PC-3 (cell line): ENCODE data around the gene HTR1E. TPM values are rescaled to one million over a fixed set of nuclear protein-coding genes. Genes with fewer than 3 reads are reported as not detected.
"Not testable (repeated sequence)": the region's sequence is repeated elsewhere in the genome, so short reads cannot be mapped to it uniquely, and the experiment has no call there.

ENCODE experiments used
- ATAC-seq: fragments of 200-7000 bp; cut with Tn5 transposase; 2 replicates; pipeline ENCODE4 v1.9.1; 2020; ENCODE audit warnings: mild to moderate bottlenecking, moderate library complexity
- Bru-seq: library from RNA; stranded (reverse); fragments of 400-500 nt; gene quantifications from one replicate; lab custom pipeline; 2021; lab: Mats Ljungman, UMichigan
- BruChase-seq, 2 experiments: library from RNA; stranded (reverse); fragments of 400-500 nt; gene quantifications; one replicate each; lab custom pipeline; 2021; lab: Mats Ljungman, UMichigan
- BruUV-seq: library from RNA; stranded (reverse); fragments of 400-500 nt; replicated peaks from 2 replicates; lab custom pipeline; 2021; lab: Mats Ljungman, UMichigan
- CTCF ChIA-PET: fragments of 300-600 bp; sonication (Branson Sonifier 250); formaldehyde crosslinking; loops from one replicate; lab custom pipeline; 2022; ENCODE audit warnings: antibody characterized with exemption; lab: Charles Lee
- POLR2A ChIA-PET: fragments of 300-600 bp; sonication (Branson Sonifier 250); formaldehyde crosslinking; loops from one replicate; lab custom pipeline; 2022; ENCODE audit warnings: antibody characterized with exemption; ENCODE audit not compliant: unreplicated experiment; lab: Charles Lee
- DNase-seq: peaks from one replicate; pipeline ENCODE4 v3.0.0-alpha.2; 2015
- H2AFZ ChIP-seq: fragments of 300-600 bp; sonication (generic); 2 replicates; pipeline ENCODE4 v1.6.0; 2016; ENCODE audit warnings: antibody characterized with exemption, low read length
- H3F3A ChIP-seq: fragments of 300-600 bp; sonication (generic); one replicate; pipeline ENCODE4 v1.6.0; 2017; ENCODE audit warnings: antibody characterized with exemption, low read length, control low read depth, mild to moderate bottlenecking; ENCODE audit not compliant: unreplicated experiment
- H3K27ac ChIP-seq: fragments of 300-600 bp; sonication (generic); 2 replicates; pipeline ENCODE4 v1.5.1; 2016; ENCODE audit warnings: mild to moderate bottlenecking, low read length
- H3K27me3 ChIP-seq: fragments of 300-600 bp; sonication (generic); 2 replicates; pipeline ENCODE4 v1.6.1; 2016; ENCODE audit warnings: low read length, mixed read lengths
- H3K36me3 ChIP-seq: fragments of 300-600 bp; sonication (generic); 2 replicates; pipeline ENCODE4 v1.6.1; 2016; ENCODE audit warnings: low read depth, mixed run types, low read length, mixed read lengths
- H3K4me1 ChIP-seq: fragments of 300-600 bp; sonication (generic); 2 replicates; pipeline ENCODE4 v1.5.1; 2016; ENCODE audit warnings: low read length; ENCODE audit not compliant: insufficient read depth
- H3K4me2 ChIP-seq: fragments of 300-600 bp; sonication (generic); 2 replicates; pipeline ENCODE4 v1.6.0; 2016; ENCODE audit warnings: low read length
- H3K4me3 ChIP-seq: fragments of 300-600 bp; sonication (generic); 2 replicates; pipeline ENCODE4 v1.5.1; 2016; ENCODE audit warnings: mild to moderate bottlenecking, low read length, mixed read lengths
- H3K79me2 ChIP-seq: fragments of 300-600 bp; sonication (generic); 2 replicates; pipeline ENCODE4 v1.6.1; 2017; ENCODE audit warnings: low read length, mixed read lengths
- H3K9ac ChIP-seq: fragments of 300-600 bp; sonication (generic); 2 replicates; pipeline ENCODE4 v1.6.0; 2016; ENCODE audit warnings: mild to moderate bottlenecking, low read length
- H3K9me2 ChIP-seq: fragments of 300-600 bp; sonication (generic); replicated peaks from 2 replicates; pipeline ENCODE4 v1.6.1; 2016; ENCODE audit warnings: mixed run types, low read length, mixed read lengths
- H3K9me3 ChIP-seq: fragments of 300-600 bp; sonication (generic); 2 replicates; pipeline ENCODE4 v1.6.1; 2016; ENCODE audit warnings: low read length, mixed read lengths
- H4K20me1 ChIP-seq: fragments of 300-600 bp; sonication (generic); 2 replicates; pipeline ENCODE4 v1.6.1; 2016; ENCODE audit warnings: low read length, mixed read lengths
- CTCF ChIP-seq: fragments of 300-600 bp; sonication (generic); conservative IDR thresholded peaks from 2 replicates; pipeline ENCODE4 v1.5.1; 2017; ENCODE audit warnings: antibody characterized with exemption, low read depth, mild to moderate bottlenecking, low read length
- EZH2 ChIP-seq: fragments of 300-600 bp; sonication (generic); IDR thresholded peaks from one replicate; pipeline ENCODE4 v1.6.1; 2017; ENCODE audit warnings: antibody characterized with exemption, mild to moderate bottlenecking, low read length; ENCODE audit not compliant: unreplicated experiment
- EZH2phosphoT487 ChIP-seq: fragments of 300-600 bp; sonication (generic); IDR thresholded peaks from 2 replicates; pipeline ENCODE4 v1.6.1; 2018; ENCODE audit warnings: mild to moderate bottlenecking, antibody characterized with exemption, low read length, borderline replicate concordance
- intact Hi-C: fragments of 100-400 bp; cut with micrococcal nuclease; formaldehyde crosslinking; loops from 2 replicates; pipeline ENCODE4 v1.9.0; 2023
- long read RNA-seq: library from polyadenylated mRNA; unstranded; transcript quantifications from one replicate; pipeline ENCODE4 v2.0.0, GENCODE V29; 2021; ENCODE audit not compliant: unreplicated experiment
- total RNA-seq: library from RNA; depleted of rRNA; stranded (reverse); fragments of >200 nt; gene quantifications from 2 replicates; pipeline ENCODE4 v1.2.3, GENCODE V29; 2014; rRNA removed

HTR1E gene
- total RNA-seq (not detected in 2 replicates), Bru-seq, nascent RNA (percentile 2 among the genes with signal in this experiment), BruChase-seq, experiment 1, labeled RNA remaining after a 6-hour chase (not detected), BruChase-seq, experiment 2, labeled RNA remaining after a 2-hour chase (not detected)
- long read RNA-seq = 0 reads

- 0 out of 2 replicates have a peak, but pooled peaks cover 3% of the 10 kb centered on the region for H3K4me1 ChIP-seq
- H3K79me2 ChIP-seq = no peaks in the 10 kb centered on the region
- peak; percentile 70 for ATAC-seq
- no peaks in the 10 kb centered on the region for H3K9me3 ChIP-seq
- BruUV-seq = no TSS peak
- no peaks in the 10 kb centered on the region for H3F3A ChIP-seq
- CTCF ChIA-PET = no interaction called here
- peak; percentile 30 for DNase-seq
- H3K27ac ChIP-seq = no peak within 1 kb of the TSS
- POLR2A ChIA-PET = no interaction called here
- H3K4me2 ChIP-seq = peak within 1 kb of the TSS; percentile 63
- peaks cover 46% of the 10 kb centered on the region for H3K27me3 ChIP-seq
- peak; percentile 65 for TF ChIP-seq CTCF
- no peak for TF ChIP-seq EZH2phosphoT487
- TF ChIP-seq EZH2 = no peak
- no peaks in the 10 kb centered on the region for H3K36me3 ChIP-seq
- intact Hi-C loops = no loop called here
- no peaks in the 10 kb centered on the region for H3K9me2 ChIP-seq
- peak within 1 kb of the TSS; percentile 26; the same call in 1 of the 2 replicates for H2AFZ ChIP-seq
- no peak within 1 kb of the TSS for H3K9ac ChIP-seq
- peak within 1 kb of the TSS; percentile 27; the same call in 1 of the 2 replicates for H3K4me3 ChIP-seq
- H4K20me1 ChIP-seq = no peaks in the 10 kb centered on the region
These were observed at the start of gene HTR1E for GRCh38 chr6:86937219-86938079. Gene HTR1E (plus strand): TSS chr6:86937528. CDS start chr6:87015335, 77,807 bp downstream.

- ChIA-PET CTCF (no interaction called here), POLR2A (no interaction called here)
- Histone ChIP-seq H3K27me3 (no peaks in the 10 kb centered on the region), H3F3A (no peaks in the 10 kb centered on the region), H2AFZ (no peak overlapping the region), H3K4me2 (no peak overlapping the region), H3K27ac (no peak overlapping the region), H3K9ac (no peak overlapping the region), H3K4me1 (no peaks in the 10 kb centered on the region), H3K9me2 (no peaks in the 10 kb centered on the region), H3K36me3 (no peaks in the 10 kb centered on the region), H3K4me3 (no peak overlapping the region), H3K79me2 (no peaks in the 10 kb centered on the region), H4K20me1 (no peaks in the 10 kb centered on the region), H3K9me3 (no peaks in the 10 kb centered on the region)
- DNase-seq = no peak
- intact Hi-C loops = no loop called here
- no TSS peak for BruUV-seq
- TF ChIP-seq EZH2phosphoT487 (no peak), CTCF (no peak)
- no peak for ATAC-seq
These were observed 49.0 kb upstream of the HTR1E start for GRCh38 chr6:86888301-86888700.

GRCh38 chr6:86897265-86897664 lies 40.1 kb upstream of the HTR1E start:
- H3K27me3 ChIP-seq, intact Hi-C loops, H3K4me1 ChIP-seq, H3K9ac ChIP-seq, POLR2A ChIA-PET, ATAC-seq, H4K20me1 ChIP-seq, H3K9me2 ChIP-seq, H3K36me3 ChIP-seq, H3K4me2 ChIP-seq, H3K27ac ChIP-seq, BruUV-seq, H3F3A ChIP-seq, H3K4me3 ChIP-seq, H2AFZ ChIP-seq, H3K79me2 ChIP-seq, H3K9me3 ChIP-seq, DNase-seq, CTCF ChIA-PET: not testable (repeated sequence)
